ENCODE data around the gene DLD.
A peak's percentile ranks its signal among the peaks of the same experiment; 100 is the strongest.
"Not testable (repeated sequence)": the region's sequence is repeated elsewhere in the genome, so short reads cannot be mapped to it uniquely, and the experiment has no call there.

Gene DLD

DNA sequence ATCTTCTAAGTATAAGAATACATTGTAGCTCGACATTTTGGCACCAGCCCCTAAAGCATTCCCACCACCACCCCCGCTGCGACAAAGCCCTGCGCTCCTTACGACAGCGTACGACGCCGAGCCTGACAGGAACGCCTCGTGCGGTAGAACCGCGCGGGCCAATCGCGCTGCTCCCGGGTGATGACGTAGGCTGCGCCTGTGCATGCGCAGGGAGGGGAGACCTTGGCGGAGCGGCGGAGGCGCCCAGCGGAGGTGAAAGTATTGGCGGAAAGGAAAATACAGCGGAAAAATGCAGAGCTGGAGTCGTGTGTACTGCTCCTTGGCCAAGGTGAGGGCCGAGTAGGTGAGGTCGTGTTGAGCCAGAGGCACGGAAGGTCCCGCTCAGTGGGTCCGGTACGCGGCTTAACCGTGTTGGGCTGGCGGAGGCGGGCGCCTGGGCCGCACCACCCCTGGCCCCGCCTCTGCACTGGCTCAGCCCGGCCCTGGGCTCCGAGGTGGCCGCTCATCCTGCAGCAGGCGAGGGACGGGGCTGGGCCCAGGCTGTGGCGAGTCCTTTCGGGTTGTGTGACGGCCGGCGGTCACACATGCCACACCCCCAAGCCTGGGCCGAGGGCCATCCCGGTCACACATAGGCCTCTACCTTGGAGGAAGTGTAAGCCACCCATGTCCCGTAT lies at the start of gene DLD:
Gene DLD (plus strand): TSS at position 222 of the 674 bp plus-strand sequence. CDS start 68 bp downstream, at position 290.
- DNase-seq = peak; percentile 98

DNA sequence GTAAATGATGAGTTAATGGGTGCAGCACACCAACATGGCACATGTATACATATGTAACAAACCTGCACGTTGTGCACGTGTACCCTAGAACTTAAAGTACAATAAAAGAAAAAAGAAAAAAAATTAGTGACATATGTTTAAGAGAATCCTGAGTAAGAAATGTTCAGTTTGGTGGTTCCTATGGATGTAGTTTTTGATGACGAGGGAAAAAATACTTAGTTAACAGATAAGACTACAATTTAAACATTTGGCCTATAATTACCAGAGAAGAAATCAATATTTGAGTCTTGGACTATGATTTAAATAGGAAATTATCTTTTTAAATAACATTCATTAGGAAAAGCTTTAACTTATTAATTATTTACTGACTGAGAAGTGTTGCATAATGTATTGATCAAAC lies 48.8 kb upstream of the DLD start:
- DNase-seq = no peak

- DNase-seq = peak; percentile 65
Measured at GRCh38 chr7:107843184-107843583, 47.8 kb upstream of the DLD start.

DNA sequence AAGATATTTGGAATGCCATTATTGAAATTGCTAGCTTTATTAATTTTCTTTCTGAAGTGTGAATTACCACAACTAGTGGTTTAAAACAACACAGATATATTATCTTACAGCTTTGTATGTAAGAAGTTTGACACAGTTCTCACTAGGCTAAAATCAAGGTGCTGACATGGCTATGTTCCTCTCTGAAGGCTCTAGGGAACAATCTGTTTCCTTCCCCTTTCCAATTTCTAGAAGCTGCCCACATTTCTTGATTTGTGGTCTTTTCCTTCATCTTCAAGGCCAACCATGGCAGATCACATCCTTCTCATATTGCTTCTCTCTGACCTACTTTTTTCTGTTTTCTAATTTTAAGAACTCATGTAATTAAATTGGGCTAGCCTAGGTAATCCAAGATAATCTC lies 44.7 kb upstream of the DLD start:
- DNase-seq = no peak

DNA sequence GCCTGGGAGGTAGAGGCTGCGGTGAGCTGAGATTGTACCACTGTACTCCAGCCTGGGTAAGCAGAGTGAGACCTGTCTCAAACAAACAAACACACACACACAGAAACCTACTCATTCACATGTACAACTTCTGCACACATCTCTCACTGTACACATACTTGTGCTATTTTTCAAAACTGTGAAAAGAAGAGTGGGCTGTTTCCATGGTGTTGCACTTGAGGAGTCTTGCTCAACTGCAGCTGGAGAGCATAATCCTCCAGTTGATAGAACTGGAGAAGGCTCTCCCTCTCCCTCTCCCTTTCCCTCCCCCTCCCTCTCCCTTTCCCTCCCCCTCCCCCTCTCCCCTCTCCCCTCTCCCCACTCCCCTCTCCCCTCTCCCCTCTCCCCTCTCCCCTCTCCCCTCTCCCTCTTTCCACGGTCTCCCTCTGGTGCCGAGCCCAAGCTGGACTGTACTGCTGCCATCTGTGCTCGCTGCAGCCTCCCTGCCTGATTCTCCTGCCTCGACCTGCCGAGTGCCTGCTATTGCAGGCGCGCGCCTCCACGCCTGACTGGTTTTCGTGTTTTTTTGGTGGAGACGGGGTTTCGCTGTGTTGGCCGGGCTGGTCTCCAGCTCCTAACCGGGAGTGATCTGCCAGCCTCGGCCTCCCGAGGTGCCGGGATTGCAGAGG lies 43.7 kb upstream of the DLD start:
- DNase-seq = no peak

DNA sequence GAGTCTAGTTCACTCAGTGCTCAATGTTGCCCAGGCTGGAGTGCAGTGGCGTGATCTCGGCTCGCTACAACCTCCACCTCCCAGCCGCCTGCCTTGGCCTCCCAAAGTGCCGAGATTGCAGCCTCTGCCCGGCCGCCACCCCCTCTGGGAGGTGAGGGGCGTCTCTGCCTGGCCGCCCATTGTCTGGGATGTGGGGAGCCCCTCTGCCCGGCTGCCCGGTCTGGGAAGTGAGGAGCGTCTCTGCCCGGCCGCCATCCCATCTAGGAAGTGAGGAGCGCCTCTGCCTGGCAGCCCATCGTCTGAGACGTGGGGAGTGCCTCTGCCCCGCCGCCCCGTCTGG lies 43.2 kb upstream of the DLD start:
- DNase-seq = not testable (repeated sequence)

DNA sequence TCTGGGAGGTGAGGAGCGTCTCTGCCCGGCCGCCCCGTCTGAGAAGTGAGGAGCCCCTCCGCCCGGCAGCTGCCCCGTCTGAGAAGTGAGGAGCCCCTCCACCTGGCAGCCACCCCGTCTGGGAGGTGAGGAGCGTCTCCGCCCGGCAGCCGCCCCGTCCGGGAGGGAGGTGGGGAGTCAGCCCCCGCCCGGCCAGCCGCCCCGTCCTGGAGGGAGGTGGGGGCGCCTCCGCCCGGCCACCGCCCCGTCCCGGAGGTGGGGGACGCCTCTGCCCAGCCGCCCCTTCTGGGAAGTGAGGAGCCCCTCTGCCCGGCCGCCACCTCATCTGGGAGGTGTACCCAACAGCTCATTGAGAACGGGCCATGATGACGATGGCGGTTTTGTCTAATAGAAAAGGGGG lies 42.8 kb upstream of the DLD start:
- not testable (repeated sequence) for DNase-seq

GRCh38 chr7:107850216-107850615 lies 40.8 kb upstream of the DLD start:
- DNase-seq = no peak

- DNase-seq = no peak
Measured at GRCh38 chr7:107850643-107851042, 40.3 kb upstream of the DLD start.

- no peak for DNase-seq
Measured at GRCh38 chr7:107854454-107854853, 36.5 kb upstream of the DLD start.

GRCh38 chr7:107854989-107855388 lies 36.0 kb upstream of the DLD start:
- no peak for DNase-seq

DNA sequence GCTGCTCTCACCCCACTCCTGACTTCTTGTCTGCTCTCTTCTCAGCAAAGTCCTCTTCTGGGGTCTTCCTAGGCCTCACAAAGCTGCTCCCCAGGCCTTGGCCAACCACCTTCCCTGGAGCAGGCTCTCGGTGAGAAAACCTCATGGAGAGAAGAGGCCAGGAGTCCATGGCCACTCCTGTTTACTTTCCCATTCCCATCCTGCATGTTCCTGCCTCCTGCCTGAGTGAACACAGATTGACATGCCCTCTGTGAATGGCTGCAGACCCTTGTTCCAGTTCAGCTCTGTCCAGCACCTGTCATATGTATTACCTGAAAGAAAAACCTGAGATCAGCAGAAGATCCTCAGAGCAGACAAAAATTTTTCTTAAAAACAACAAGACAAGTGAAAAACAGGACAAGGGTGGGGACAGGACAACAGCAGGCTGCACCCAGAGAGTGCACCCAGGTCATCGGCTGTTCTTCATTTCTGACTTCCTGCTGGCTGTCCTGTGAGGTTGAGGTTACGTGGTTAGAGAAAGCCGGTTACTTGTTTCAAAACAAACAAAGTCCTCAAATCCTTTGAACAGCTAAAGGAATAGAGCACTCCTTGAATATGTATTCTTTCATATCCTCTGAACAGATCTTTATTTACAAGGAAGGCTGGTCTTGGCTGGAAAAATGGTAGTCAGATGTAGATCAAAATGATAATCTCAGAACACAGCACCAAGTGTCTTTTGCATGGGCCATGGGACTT lies 34.0 kb upstream of the DLD start:
- no peak for DNase-seq

DNA sequence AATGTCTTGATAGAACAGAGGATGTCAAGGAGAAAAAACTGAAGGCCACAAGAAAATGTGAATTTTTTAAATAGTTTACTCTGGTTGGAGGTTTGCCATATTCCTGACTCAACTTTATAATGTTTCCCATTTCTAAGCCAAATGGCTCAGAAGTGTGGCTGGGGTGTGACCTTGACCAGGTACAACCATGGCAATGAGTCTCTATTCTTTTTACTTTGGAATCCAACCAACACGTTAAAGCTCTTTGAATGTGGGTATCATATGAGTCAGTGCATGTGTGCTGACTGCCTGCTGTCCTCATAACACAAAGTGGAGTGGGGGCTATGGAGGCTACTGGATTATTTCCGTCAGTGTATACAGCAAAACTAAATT lies 33.5 kb upstream of the DLD start:
- DNase-seq = no peak

DNA sequence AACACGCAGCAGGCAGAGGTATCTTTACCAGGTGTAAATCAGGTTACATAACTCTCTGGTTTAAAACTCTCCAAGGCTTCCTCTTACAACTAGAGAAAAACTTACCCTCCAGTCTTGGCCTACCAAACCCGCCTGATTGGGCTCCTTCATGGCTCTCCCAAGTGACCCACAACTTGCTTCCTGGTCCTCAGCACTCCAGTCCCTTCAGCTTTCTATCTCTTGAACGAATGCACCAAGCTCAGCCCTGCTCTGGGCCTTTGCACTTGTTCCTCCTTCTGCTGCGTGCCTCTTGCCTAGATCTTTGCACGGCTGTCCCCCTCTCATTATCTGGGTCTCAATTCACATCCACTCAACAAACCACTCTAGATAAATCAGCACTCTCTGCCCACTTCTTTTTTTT lies 32.7 kb upstream of the DLD start:
- no peak for DNase-seq

- DNase-seq = no peak
Measured at GRCh38 chr7:107860279-107860961, 30.6 kb upstream of the DLD start.

- no peak for DNase-seq
Measured at GRCh38 chr7:107860981-107861652, 29.9 kb upstream of the DLD start.

DNA sequence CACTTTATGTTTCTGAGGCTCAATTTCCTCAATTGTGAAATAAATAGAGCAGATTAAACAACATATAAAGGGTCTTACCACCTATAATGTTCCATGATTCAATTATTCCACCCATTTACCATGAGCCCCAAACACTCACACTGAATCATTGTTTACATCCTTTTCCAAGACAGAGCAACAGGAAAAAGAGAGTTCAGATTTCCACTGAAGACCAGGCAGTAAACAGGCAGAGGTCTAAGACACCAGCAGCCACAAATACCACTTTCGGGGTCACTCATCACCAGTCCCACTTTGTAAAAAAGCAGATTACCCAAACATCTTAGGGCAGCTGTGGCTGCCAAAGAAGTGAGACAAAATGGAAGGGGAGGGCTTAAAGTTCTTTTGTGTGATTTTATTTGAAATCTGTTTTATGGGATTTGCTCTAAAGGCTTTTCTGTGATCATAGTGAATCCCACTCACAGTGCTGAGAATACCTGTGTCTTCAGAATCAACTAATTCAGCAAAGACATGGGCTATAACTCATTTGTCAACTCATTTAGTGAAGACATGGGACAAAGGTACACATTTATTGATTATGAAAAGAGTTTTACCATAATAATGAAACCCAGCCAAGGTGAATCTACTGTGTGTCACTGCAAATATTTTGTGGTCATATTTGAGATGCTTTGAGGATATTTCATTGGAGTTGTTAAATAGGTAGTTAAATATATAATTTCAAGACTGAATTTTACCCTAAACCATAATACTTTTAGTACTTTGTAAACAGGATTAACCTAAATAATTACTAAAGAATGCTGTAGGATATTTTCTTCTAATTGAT lies 24.8 kb upstream of the DLD start:
- DNase-seq = no peak

- DNase-seq = no peak
Measured at GRCh38 chr7:107867858-107868466, 23.0 kb upstream of the DLD start.

DNA sequence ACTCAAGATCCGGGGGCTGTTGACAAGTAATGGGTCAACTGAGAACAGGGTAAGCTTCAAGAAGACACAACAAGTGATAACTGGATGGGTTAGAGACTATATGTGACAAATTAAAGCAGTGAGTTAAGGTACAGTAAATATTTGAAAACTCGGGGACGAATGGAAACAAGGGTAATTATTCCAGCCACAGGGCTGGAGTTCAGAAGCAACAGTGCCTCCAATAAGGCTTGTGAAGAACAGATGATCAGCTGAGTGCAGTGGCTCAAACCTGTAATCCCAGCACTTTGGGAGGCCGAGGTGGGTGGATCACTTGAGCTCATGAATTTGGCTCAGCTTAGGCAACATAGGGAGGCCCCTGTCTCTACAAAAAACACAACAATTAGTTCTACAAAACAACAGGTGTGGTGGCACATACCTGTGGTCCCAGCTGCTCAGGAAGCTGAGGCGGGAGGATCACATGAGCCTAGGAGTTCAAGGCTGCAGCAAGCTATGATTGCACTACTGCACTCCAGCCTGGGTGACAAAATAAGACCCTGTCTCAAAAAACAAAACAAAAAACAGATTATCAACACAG lies 20.5 kb upstream of the DLD start:
- DNase-seq = no peak

DNA sequence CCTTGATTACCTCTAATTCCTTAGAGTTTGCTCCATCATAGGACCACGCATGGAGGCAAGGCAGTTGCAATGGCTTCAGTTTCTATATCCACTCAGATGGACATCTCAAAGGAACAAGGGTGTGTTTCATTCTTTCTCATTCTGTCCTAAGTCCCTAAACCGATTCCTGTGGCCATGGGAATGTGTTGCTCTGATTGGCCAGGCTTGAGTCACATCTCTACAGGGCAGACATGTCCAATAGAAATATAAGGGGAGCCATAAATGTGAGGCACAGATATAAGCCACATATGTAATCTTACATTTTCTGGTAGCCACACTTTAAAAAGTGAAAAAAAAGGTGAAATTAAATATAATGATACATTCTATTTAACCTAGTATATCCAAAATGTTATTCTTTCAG lies 16.9 kb upstream of the DLD start:
- no peak for DNase-seq

Data from NCI-H69 (cell line).